GM21528 (cell line): ENCODE measurements around the gene HMGB3.

Experiments
- ATAC-seq: cut with Tn5 transposase; IDR thresholded peaks from one replicate; pipeline ENCODE4 v1.9.1; 2021; ENCODE audit warnings: mild to moderate bottlenecking, moderate library complexity; ENCODE audit not compliant: unreplicated experiment, low FRiP score

HMGB3 gene

GRCh38 chrX:151039351-151039750, 56.2 kb downstream of the HMGB3 start:
- ATAC-seq = no peak
